HepG2 (cell line): ENCODE measurements around the gene ADPRHL1.

Experiments used
- CTCF ChIP-seq: sonication (generic); formaldehyde crosslinking; IDR thresholded peaks from 2 replicates; pipeline ENCODE4 v1.5.0; 2020; ENCODE audit warnings: mild to moderate bottlenecking, missing genetic modification reagents, moderate library complexity
- ZBTB7B ChIP-seq: sonication (generic); formaldehyde crosslinking; IDR thresholded peaks from 2 replicates; pipeline ENCODE4 v1.4.0; 2020; ENCODE audit warnings: missing genetic modification reagents

GRCh38 chr13:113414335-113414734, 39.0 kb downstream of the ADPRHL1 start:
- TF ChIP-seq CTCF (CRISPR knock-in tag) (no peak), ZBTB7B (CRISPR knock-in tag) (no peak)
